Thyroid gland (tissue), 4 donors: ENCODE data around the gene MYO1G.

Source experiments
- POLR2A ChIP-seq, 2 donors: fragments of 450-650 bp; IDR thresholded peaks; one replicate each; pipeline ENCODE4 v1.6.1; 2017; ENCODE audit warnings: antibody characterized with exemption in 2 of 2, mild to moderate bottlenecking in 2 of 2, moderate library complexity in 1 of 2
- TF ChIP-seq, protein P1 (sequence below), 6 experiments: fragments of 200-600 bp in 3 of 6; fragments of 450-650 bp in 3 of 6; sonication (generic) in 3 of 6; IDR thresholded peaks; one replicate each; pipeline ENCODE4 v1.5.1; 2016 to 2019; ENCODE audit warnings: antibody characterized with exemption in 6 of 6, mild to moderate bottlenecking in 2 of 6, inconsistent platforms in 1 of 6, moderate library complexity in 1 of 6

- TF ChIP-seq, protein P1, sequence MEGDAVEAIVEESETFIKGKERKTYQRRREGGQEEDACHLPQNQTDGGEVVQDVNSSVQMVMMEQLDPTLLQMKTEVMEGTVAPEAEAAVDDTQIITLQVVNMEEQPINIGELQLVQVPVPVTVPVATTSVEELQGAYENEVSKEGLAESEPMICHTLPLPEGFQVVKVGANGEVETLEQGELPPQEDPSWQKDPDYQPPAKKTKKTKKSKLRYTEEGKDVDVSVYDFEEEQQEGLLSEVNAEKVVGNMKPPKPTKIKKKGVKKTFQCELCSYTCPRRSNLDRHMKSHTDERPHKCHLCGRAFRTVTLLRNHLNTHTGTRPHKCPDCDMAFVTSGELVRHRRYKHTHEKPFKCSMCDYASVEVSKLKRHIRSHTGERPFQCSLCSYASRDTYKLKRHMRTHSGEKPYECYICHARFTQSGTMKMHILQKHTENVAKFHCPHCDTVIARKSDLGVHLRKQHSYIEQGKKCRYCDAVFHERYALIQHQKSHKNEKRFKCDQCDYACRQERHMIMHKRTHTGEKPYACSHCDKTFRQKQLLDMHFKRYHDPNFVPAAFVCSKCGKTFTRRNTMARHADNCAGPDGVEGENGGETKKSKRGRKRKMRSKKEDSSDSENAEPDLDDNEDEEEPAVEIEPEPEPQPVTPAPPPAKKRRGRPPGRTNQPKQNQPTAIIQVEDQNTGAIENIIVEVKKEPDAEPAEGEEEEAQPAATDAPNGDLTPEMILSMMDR (IDR thresholded peaks at IDR 0.05): no peak
- no peak for TF ChIP-seq POLR2A (IDR thresholded peaks at IDR 0.05)
These were observed 49.5 kb upstream of the MYO1G start for GRCh38 chr7:45028138-45028919.
